Panc1 (cell line): ENCODE measurements around the gene NANS.

Experiments
- SIN3A ChIP-seq: IDR thresholded peaks from 2 replicates; pipeline ENCODE4 v1.6.1; 2012; ENCODE audit warnings: low read depth, mild to moderate bottlenecking, low read length, moderate library complexity, borderline replicate concordance; ENCODE audit not compliant: insufficient read depth
- TCF7L2 ChIP-seq: IDR thresholded peaks from 2 replicates; pipeline ENCODE4 v1.6.1; 2011; ENCODE audit warnings: mild to moderate bottlenecking, low read depth, low read length, inconsistent platforms
- TF ChIP-seq, protein P1 (sequence below): fragments of 450-650 bp; IDR thresholded peaks from 2 replicates; pipeline ENCODE4 v1.5.1; 2017; ENCODE audit warnings: mild to moderate bottlenecking

DNA sequence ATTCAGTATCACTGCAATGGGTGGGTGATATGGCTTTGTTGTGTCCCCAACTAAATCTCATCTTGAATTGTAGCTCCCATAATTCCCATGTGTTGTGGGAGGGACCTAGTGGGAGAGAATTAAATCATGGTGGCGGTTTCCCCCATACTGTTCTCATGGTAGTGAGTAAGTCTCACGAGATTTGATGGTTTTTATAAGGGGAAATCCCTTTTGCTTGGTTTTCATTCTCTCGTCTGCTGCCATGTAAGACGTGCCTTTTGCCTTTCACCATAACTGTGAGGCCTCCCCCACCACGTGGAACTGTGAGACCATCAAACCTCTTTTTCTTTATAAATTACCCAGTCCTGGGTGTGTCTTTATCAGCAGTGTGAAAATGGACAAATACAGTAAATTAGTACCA lies 9.5 kb upstream of the NANS start:
- TF ChIP-seq SIN3A (no peak), TCF7L2 (no peak)
- TF ChIP-seq, protein P1, sequence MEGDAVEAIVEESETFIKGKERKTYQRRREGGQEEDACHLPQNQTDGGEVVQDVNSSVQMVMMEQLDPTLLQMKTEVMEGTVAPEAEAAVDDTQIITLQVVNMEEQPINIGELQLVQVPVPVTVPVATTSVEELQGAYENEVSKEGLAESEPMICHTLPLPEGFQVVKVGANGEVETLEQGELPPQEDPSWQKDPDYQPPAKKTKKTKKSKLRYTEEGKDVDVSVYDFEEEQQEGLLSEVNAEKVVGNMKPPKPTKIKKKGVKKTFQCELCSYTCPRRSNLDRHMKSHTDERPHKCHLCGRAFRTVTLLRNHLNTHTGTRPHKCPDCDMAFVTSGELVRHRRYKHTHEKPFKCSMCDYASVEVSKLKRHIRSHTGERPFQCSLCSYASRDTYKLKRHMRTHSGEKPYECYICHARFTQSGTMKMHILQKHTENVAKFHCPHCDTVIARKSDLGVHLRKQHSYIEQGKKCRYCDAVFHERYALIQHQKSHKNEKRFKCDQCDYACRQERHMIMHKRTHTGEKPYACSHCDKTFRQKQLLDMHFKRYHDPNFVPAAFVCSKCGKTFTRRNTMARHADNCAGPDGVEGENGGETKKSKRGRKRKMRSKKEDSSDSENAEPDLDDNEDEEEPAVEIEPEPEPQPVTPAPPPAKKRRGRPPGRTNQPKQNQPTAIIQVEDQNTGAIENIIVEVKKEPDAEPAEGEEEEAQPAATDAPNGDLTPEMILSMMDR = no peak
